Muscle of arm (tissue), 12 donors: ENCODE data around the gene IGFLR1. TPM values are rescaled to one million over a fixed set of nuclear protein-coding genes. Genes with fewer than 3 reads are reported as not detected.
A peak's percentile ranks its signal among the peaks of the same experiment; 100 is the strongest.
"Not testable (repeated sequence)": the region's sequence is repeated elsewhere in the genome, so short reads cannot be mapped to it uniquely, and the experiment has no call there.

Experiments used
- DNase-seq: peaks from one replicate; pipeline ENCODE4 v3.0.0-alpha.2; 2013
- polyA plus RNA-seq, 12 donors: library from polyadenylated mRNA; unstranded; fragments of 120-200 nt; gene quantifications; one replicate each; pipeline ENCODE4 v1.2.1, GENCODE V29; 2013; ENCODE audit not compliant: insufficient read length in 12 of 12

IGFLR1 gene
- polyA plus RNA-seq, 12 donors: 1.7 to 4.0 (median 3.3) TPM; not detected in 2

DNA sequence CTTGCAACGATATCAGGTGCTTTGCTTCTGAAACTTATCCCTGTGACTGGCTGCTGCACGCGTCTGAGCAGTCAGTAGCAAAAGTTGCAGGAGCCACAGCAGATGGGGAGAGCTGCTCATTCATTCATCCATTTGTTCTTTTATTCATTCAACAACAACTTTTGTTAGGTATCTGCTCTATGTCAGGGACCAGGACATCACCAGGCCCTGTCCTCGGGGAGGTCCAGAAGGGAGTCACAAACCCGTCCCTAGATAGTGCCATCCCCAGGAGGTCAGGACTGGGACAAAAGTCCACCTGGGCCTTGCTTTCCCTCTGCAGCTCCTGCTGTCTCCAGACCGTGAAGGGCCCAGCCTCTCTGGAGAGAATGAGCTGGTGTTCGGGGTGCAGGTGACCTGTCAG, 35.7 kb upstream of the IGFLR1 start:
- no peak for DNase-seq

DNA sequence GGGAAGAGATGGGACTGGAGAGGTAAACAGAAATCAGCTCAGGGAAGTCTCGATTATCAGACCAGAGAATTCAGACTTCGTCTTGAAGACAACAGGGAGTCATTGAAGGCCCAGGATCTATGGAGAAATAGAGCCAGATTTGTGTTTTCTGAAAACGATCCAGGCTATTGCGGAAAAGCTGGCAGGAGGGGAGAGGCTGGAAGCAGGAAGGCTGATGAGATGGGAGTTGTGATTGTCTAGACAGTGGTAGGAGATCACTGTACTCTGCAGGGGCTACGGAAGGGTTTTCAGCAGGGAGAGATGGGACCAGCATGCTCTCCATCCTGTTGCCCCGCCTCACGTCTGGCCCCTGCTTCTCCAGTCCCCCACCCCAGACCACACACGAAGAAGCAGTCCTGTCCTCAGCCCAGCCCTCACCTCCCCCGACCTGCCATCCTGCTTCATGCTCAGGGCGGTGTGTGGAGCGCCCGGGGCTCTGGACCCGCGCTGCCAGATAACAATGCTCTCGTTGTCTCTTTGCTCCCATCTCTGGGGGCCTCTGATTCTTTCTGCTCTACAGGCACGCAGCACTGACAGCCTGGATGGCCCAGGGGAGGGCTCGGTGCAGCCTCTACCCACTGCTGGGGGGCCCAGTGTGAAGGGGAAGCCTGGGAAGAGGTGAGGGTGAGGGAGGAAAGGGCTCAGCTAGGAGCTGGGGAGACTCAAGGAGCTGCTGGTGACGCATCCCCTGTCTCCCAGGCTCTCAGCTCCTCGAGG, 35.0 kb upstream of the IGFLR1 start:
- no peak for DNase-seq

DNA sequence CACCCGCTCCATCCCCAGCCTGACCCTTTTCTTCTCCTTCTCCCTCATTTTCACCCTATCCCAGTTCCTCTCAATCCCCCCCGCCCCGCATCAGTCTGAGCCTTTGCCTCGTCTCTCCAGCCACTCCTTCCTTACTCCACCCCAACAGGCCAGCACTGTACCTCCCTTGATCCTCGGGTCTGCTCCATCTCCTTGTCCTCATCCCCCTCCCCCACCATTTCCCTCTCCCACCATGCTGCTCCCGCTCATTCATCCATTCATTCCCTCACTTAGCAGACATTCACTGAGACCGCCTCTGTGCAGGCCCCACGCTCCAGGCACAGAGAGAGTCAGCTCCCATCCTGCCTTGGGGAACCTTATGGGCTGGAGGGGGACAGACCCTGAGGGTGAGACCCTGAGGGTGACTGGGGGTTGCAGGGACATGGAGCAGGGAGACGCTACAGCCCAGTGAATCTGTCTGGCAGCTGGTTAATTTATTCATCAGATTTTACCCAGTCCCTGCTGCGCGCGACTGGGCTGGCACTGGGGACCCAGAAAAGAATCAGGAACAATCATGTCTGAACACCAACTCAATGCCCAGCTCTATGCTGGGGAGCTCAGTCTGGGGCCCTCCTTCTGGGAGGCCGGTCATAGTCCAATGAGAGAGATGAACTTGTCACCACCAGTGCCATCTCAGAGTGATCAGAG, 34.0 kb upstream of the IGFLR1 start:
- DNase-seq: no peak

DNA sequence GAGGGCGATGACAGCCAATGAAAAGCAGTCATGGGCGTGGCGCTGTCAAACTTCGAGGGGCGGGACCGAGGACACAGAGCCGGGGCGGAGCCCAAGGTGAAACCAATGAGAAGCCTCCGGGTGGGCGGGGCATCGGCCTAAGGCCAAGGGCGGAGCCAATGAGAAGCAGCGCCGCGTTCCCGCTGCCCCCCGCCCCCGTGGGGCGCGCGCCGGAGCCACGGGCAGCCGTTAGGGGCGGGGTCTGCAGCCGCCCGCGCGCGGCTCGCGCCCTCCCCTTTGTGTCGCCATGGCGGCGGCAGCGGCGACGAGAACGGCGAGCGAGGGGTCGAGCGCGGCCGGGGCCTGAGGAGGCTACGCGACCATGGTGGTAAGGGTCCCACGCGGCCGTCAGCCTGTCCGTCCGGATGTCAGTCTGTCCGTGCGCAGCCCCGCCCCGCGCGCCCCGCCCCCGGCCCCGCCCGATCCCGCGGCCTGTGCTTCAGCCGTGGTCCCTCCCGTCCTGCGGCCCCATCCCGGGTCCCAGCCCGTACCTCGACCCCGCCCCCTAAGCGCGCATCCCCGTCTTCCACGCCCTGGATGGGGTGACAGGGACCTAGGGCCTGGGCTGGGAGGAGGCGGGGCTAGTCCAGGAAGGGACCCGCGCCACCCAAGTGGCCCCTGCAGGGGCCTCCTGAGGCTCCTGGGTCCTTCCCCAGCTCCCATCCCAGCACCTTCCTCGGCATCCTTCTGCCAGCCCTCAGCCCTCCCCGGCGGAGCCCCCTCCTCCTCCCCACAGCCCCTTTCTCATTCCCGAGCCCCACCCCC, 33.2 kb upstream of the IGFLR1 start, which contains the start of gene ARHGAP33:
Gene ARHGAP33, plus strand, starts transcription at position 267 of the 804 bp plus-strand sequence. Its CDS starts 95 bp downstream, at position 362.
- DNase-seq: peak; percentile 98

DNA sequence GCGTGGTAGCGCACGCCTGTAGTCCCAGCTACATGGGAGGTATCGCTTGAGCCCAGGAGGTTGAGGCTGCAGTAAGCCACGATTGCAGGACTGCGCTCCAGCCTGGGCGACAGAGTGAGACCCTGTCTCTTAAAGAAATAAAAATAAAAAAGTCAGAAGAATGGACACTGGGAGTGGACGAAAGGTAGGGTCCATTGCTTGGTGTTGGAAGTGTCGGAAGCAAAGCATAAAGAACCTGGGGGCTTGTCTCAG, 32.7 kb upstream of the IGFLR1 start:
- no peak for DNase-seq

DNA sequence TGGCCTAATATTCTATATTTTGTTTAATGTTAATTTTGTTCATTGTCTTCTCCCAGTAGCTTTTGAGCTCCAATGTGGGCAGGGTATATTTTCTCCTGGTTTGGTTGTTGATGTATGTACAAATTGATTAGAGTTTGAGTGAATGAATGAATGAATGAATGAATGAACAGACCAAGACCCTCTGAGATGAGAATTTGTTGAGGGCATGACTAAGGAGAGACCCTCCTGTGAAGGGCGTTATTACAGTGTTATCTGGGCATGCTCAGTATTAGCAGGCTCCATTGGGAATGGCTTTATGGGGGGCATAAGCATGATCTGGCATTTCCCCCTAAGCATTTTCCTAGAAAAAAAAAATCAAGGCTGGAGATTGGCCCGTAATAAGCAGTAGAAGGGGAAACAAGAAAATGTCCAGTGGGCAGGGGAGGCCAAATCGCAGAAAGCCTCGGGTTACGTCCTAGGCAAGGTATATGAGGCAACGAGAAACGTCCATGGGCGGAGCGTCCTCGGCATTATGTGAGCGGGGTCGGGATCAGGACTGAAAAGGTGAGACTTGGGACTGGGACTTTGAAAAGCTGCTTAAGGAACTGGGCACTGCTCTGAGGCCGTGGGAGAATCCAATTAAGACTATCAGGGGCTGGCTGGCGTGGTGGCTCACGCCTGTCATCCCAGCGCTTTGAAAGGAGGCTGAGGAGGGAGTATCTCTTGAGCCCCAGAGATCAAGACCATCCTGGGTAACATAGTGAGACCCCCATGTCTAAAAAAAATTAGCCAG, 32.2 kb upstream of the IGFLR1 start:
- no peak for DNase-seq

DNA sequence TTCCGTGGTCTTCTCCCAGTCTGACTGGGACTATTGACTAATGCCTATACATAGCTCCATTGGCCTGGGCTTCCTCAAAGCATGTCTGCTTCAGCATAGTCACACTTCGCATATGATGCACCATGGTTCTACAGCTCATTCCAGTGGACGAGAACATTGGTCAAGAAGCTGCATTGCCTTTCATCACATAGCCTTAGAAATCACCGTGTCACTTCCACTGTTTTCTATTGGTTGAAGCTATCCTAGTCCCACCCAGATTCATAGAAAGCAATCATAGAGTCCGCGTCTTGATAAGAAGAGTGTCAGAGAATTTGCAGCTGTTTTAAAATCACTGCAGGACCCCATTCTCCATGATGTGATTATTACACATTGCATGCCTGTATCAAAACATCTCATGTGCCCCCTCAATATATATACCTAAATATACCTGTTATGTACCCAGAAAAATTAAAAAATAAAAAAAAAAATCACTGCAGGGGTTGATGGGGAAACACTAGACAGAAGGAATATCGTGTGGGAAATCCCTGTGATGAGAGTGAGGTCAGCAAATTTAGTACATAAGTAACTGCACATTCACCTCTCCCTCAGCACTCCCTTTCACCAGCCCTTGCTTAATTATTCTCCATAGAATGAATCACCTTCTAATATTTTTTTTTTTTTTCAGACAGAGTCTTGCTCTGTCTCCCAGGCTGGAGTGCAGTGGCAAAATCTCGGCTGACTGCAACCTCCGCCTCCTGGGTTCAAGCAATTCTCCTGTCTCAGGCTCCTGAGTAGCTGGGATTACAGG, 31.0 kb upstream of the IGFLR1 start:
- no peak for DNase-seq

DNA sequence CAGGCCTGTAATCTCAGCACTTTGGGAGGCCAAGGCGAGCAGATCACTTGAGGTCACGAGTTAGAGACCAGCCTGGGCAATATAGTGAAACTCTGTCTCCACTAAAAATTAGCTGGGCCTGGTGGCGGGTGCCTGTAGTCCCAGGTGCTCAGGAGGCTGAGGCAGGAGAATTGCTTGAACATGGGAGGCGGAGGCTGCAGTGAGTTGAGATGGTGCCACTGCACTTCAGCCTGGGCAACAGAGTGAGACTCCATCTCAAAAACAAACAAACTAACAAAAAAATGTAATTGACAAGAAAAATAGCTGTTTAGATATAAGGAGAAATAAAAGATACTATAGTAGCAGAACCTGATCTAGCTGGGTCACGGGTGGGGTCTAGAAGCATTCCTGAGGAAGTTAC, 30.1 kb upstream of the IGFLR1 start:
- DNase-seq: not testable (repeated sequence)

DNA sequence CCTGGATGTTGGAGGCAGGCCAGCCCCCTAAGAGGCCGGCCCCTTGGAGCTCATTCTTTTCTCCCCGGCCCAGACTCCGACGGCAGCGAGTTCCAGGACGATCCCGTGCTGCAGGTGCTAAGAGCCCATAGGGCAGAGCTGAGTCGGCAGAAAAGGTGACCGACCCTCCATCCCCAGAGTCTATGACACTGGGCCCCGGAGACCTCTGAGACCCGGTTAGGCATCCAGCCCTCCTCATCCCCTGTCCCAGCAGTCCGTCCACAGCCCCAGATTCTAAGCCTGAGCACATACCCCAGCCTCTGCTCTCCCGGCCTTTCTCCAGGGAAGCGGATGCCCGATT, 25.8 kb upstream of the IGFLR1 start:
- DNase-seq: no peak

DNA sequence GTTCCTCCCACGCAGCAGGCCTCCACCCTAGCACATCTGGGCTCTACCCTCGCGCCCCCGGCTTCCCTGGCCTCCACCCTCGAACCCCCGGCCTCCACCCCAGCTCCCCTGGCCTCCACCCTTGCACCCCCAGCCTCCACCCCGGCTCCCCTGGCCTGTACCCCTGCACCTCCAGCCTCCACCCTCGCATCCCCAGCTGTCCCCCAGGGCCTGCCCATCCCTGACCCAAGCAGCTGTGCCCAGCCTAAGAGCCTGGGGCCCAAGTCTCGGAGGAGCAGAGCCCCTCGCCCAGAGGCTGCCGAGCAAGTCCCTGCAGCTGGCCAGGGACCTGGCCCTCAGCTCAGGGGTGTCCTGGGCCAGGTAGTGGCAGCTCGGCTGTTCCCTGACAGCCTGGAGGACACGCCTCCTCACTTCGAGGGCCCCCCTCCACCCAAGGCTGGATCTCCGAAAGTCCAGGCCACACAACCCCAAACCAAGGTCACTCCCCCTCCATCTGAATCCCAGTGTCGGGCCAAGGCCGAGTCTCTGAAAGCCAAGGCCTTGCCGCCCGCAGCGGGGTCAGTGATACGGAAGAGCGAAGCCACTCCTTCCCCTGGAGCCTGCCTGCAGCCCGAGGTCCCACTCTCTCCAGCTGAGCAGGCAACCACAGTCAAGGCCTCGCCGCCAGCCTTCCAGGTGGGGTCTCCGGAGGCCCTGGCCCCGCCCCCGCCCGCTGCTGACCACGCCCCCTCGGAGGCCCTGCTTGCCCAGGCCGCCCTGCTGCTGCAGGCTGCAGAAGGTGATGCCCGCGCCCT, 25.2 kb upstream of the IGFLR1 start:
- no peak for DNase-seq

DNA sequence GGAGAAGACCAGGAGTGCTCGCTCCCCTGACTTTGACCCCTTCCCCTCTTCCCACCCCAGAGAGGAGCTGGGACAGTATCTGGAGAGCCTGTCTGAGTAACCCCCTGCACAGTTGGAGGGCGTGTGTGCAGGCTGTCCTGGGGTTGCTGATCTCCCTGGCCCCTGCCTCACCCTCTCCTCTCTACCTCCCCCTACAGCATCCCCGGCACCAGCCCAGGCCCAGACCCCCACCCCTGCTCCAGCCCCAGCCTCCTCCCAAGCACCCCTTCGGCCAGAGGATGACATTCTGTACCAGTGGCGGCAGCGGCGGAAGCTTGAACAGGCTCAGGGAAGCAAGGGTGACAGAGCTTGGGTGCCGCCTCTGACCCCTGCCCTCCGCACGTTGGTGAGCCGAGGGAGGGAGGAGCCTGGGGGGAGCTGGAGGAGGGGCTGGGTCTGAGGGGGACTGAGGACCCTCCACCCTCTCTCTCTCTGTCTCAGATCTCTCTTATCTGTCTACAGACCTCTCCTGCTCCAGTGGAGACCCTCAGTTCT, 24.4 kb upstream of the IGFLR1 start:
- no peak for DNase-seq

DNA sequence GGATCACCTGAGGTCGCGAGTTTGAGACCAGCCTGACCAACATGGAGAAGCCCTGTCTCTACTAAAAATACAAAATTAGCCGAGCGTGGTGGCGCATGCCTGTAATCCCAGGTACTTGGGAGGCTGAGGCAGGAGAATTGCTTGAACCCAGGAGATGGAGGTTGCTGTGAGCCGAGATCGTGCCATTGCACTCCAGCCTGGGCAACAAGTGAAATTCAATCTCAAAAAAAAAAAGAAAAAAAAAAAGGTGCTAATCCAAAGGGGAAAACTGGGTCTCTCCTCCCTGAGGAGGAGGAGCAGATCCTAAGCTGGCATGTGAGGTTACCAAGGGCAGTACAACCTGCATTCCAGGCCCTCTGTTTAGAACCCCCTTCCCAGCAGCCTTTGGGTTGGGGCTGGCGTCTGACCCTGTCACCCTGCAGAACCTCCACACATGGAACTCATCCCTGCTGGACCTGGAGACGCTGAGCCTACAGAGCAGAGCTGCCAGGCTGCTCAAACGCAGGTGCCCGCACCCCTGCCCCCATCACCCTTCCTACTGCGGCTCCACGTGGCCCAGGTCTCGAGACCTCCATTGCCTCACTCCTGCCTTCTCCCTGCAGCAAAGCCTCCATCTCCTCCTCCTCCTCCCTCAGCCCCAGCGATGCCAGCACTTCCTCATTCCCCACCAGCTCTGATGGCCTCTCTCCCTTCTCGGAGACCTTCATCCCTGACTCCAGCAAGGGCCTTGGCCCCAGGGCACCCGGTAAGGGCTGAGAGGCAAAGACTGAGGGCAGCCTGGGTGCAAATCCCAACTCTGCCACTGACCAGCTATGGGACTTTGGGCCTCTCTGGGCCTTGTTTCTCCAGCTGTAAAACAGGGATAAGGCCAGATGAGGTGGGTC, 22.4 kb upstream of the IGFLR1 start:
- DNase-seq: no peak

DNA sequence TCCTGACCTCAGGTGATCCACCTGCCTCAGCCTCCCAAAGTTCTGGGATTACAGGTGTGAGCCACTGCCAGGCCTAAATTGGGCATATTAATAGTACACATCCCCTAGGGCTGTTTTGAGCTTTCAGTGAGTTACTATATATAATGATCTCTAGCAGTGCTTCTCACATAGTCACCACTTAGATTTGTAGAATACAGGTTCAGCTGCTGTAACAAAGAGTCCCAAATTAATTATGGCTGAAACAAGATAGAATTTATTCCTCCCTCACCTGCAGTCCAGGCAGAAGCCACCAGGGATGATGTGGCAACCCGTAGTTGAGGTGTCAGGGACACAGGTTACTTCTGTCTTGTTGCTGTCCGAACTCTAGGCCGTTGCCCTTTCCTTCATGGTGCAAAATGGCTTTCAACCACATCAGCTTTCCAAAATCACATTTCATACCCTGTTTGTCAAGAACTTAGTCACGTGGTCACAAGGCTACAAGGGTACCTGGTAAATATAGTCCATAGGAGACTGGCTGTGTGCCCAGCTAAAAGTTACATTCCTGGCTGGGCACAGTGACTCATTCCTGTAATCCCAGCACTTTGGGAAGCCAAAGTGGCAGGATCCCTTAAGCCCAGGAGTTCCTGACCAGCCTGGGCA, 18.6 kb upstream of the IGFLR1 start:
- no peak for DNase-seq

DNA sequence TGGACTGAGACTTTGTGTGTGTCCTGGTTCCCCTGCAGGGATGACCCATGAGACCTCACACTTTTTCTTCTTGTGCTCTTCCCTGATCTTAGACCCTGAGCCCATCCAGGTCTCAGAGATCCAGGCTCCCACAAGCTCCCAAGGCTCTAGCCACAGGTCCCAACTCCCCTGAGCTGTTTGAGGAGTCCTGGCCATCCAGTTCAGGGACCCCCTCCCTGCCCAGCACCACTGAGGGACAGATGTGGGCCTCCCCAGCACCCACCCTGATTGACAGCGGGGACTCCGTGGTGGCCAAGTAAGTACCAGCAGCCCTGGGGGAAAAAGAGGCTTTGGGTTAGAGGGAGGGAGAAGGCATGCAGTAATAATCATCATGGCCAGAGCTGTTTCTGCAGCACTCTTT, 17.4 kb upstream of the IGFLR1 start:
- DNase-seq: no peak

DNA sequence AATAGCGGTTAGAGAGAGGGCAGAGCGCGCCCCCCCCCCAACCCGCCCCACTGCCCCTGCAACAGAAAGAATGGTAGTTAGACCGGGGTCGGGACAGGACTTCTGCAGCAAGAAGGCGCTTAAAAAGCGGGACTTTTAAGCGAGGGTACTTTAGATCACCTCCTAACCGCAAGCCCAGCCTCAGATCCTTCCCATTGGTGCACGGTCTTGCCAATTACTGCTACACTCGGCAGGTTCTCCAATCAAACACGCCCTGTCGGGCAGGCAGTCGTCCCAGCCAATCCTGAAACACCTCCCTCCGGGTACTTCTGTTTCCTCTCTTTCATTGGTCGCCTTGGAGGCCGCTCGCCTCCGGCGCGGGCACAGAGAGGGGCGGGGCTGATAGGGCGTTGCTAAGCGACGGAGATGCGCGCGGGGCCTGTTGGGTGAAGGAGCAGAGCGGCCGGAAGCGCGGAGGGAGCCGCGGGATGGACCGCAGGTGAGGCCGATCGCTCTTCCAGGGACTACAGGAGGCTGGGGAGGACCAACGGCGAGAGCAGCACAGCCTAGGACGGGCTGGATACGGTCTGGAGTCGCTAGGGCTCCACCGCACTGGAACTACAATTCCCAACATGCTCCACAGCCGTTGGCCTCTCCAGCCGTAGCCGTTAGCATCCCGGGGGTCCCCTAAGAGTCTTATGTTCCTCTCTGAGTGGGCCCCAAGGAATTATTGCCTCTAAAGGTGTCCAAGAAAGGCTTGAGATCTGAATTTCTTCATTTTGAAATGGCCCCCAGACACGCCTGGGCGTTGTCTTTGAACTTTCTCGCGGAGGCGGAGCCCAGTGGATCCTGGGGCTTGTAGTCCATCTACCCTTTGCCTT, 15.7 kb upstream of the IGFLR1 start, which contains the start of gene PROSER3:
Gene PROSER3, plus strand, starts transcription at position 428 of the 860 bp plus-strand sequence. Its CDS starts 40 bp downstream, at position 468.
- peak; percentile 99 for DNase-seq

DNA sequence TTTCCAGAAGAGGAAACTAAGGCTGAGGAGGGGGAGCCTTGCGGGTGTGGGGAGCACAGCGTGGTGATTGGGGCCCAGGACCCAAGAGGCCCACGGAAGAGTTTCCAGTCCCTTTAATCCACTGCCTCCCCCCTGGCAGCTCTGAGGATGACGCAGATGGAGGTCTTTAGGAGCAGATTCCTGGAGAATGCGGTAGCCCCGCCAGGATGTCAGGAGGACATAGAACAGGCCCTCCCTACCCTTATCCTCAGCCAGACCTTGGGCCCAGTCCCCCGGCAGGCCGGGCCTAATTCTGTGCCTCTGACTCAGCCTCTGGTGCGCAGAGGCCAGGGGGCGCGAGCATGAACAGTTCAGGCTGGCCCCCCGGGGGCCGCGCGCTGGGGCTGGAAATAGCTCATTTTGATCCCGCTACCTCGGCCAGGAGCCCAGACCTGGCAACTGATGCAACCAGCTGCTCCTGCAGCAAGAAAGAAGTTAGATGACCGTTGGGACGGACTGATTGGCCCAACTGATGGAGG, 15.0 kb upstream of the IGFLR1 start:
- DNase-seq: peak; percentile 97
